ENCODE data around the gene CCDC57.

The CCDC57 gene

DNA sequence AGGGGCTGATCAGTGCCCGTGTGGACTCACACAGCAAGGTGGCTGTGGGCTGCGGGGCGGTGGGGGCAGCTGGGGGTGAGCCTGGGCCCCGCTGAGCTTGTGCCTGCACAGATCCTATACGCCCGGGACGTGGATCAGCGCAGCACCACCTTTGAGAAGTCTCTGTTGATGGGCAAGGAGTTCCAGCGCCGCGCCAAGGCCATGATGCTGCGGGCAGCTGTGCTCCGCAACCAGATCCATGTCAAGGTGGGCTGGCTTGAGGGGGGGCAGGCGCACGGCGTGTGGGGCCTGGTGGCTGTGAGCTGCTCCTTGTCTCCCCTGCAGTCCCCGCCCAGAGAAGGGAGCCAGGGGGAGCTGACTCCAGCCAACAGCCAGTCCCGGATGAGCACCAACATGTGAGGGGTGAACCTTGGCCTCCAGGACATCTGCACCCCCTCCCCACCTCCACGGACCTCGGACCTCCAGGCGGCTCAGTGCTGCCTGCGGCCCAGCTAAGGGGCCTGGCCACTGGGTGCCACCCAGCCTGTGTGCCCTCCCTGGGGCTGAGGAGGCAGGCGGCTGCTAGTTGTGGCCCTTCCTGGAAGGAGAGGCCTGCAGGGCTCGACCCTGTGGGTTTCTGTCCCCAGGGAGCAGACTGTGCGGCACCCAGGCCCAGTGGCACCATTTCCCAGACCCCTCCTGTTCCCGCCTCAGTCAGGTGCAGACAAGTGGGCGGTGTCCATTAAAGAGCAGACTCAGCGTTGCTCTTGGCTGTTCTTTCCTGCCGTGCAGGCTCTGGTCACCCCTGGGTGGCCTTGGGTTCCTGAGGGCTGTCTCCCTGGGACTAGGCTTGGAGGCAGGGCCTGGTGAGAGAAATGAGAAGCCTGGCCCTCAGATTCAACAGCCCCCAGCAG lies 155.7 kb downstream of the CCDC57 start:
- no peak for FAIRE-seq

GRCh38 chr17:82055965-82056728 lies 156.5 kb downstream of the CCDC57 start:
- FAIRE-seq, result no peak

DNA sequence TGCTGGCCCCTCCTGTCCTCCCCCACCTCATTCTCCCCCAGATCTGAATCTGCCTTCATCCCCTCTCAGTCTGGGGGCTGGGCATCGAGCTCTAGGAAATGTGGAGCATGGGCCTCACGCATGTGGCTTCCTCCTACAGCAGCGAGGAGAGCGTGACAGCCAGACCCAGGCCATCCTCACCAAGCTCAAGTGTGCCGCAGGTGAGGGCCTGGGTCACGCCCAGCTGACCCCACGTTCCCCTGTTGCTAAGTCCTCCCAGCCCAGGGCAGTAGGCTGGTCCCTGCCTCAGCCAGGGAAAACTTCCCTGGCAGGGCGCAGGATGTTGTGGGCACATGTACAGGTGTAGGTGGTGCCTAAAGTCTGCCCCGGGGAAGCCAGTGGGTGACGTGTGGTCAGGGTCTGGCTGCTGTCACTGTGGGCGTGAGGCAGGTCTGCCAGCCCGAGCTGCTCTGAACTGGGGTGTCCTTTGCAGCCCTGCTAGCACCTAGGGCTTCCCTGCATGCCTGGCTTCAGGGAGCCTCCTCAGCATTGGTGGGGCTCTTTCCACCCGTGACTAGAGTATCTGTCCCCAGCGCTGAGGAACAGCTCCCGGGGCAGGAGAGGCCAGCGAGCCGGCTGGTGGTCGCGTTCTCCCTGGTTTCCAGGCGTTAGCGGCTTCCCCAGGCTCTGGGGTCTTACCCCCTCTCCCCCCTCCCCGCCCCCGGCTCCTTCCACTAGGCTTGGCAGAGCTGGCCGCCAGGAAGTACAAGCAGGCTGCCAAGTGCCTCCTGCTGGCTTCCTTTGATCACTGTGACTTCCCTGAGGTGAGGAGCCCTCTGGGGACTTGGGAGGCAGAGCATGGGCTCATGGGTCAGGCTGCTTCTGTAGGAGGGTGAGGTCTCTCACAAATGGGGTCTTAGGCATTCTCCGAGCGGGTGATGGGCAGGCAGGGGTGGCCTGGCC lies 157.3 kb downstream of the CCDC57 start:
- FAIRE-seq, result no peak

- FAIRE-seq, result no peak
Measured at GRCh38 chr17:82054351-82055022, 158.2 kb downstream of the CCDC57 start.

- FAIRE-seq, result no peak
Measured at GRCh38 chr17:82053556-82054263, 158.9 kb downstream of the CCDC57 start.

DNA sequence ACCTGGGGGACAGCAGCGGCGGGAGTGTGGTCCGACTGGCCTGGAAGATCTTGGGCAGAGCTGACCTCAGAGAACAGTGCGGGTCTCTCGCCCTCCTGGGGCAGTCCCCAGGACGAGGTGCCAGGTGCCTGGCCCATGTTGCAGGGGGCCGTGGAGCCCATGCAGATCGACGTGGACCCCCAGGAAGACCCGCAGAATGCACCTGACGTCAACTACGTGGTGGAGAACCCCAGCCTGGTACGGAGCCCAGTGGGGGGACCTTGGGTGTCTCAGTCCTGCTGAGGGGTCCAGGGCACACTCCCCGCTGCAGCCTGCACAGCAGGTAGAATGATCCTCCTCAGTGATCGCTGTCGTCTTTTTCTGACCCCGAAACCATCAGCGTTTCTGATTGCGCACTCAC lies 159.5 kb downstream of the CCDC57 start:
- FAIRE-seq, result no peak

GRCh38 chr17:82052638-82053059 lies 160.0 kb downstream of the CCDC57 start:
- FAIRE-seq, result no peak

GRCh38 chr17:82051776-82052637 lies 160.6 kb downstream of the CCDC57 start, which contains the start of the genes GPS1 and RFNG:
Gene GPS1, plus strand, starts transcription at chr17:82051898. Its CDS starts 34 bp downstream, at chr17:82051932.
Gene RFNG, minus strand, starts transcription at chr17:82051811. Its CDS starts 45 bp downstream, at chr17:82051766.
- FAIRE-seq, result no peak
